ENCODE data around the gene SLC44A5. TPM values are rescaled to one million over a fixed set of nuclear protein-coding genes. Genes with fewer than 3 reads are reported as not detected.

Gene SLC44A5
- total and polyA plus RNA-seq, 9 donors, result 0.62 to 2.5 (median 1.1) TPM

GRCh38 chr1:75514270-75514669 is 96.6 kb downstream of the SLC44A5 start:
- no peaks in the 10 kb centered on the region for H3K36me3 ChIP-seq
- intact Hi-C loops (cut with DNase I), result no loop called here
- no peaks in the 10 kb centered on the region for H3K4me1 ChIP-seq (ENCODE audit: insufficient read depth)
- no peak overlapping the region for H3K4me3 ChIP-seq
- whole genome bisulfite sequencing, 3 donors, result 88 to 96% (median 89%) methylated on average over 1 of the region's 1 CpG
- no peak for TF ChIP-seq EP300 (IDR thresholded peaks at IDR 0.05)
- TF ChIP-seq POLR2A (IDR thresholded peaks at IDR 0.05), result no peak
- no peak for TF ChIP-seq CTCF (IDR thresholded peaks at IDR 0.05)
- no peak overlapping the region for H3K27ac ChIP-seq
- no peak for DNase-seq
- H3K9me3 ChIP-seq, result no peaks in the 10 kb centered on the region
- H3K27me3 ChIP-seq, result no peaks in the 10 kb centered on the region

GRCh38 chr1:75506976-75507375 is 103.9 kb downstream of the SLC44A5 start:
- intact Hi-C loops (cut with DNase I), result no loop called here
- H3K36me3 ChIP-seq, result no peaks in the 10 kb centered on the region
- H3K27ac ChIP-seq, result no peak overlapping the region
- TF ChIP-seq EP300 (IDR thresholded peaks at IDR 0.05) (no peak), POLR2A (IDR thresholded peaks at IDR 0.05) (no peak), CTCF (IDR thresholded peaks at IDR 0.05) (no peak)
- H3K4me1 ChIP-seq (ENCODE audit: insufficient read depth), result no peaks in the 10 kb centered on the region
- no peak overlapping the region for H3K4me3 ChIP-seq
- no peaks in the 10 kb centered on the region for H3K9me3 ChIP-seq
- DNase-seq, result no peak
- WGBS, 3 donors, result 86 to 93% (median 89%) methylated on average over 1 of the region's 1 CpG
- no peaks in the 10 kb centered on the region for H3K27me3 ChIP-seq

GRCh38 chr1:75503221-75503974 is 107.5 kb downstream of the SLC44A5 start:
- TF ChIP-seq POLR2A (IDR thresholded peaks at IDR 0.05) (no peak), CTCF (IDR thresholded peaks at IDR 0.05) (no peak), EP300 (IDR thresholded peaks at IDR 0.05) (no peak)
- no peaks in the 10 kb centered on the region for H3K9me3 ChIP-seq
- no peaks in the 10 kb centered on the region for H3K4me1 ChIP-seq (ENCODE audit: insufficient read depth)
- no peak overlapping the region for H3K4me3 ChIP-seq
- H3K27me3 ChIP-seq, result no peaks in the 10 kb centered on the region
- intact Hi-C loops (cut with DNase I), result no loop called here
- DNase-seq, result no peak
- no peak overlapping the region for H3K27ac ChIP-seq
- whole genome bisulfite sequencing, 3 donors, result 69 to 77% (median 73%) methylated on average over 7 of the region's 7 CpGs
- no peaks in the 10 kb centered on the region for H3K36me3 ChIP-seq

- no peaks in the 10 kb centered on the region for H3K36me3 ChIP-seq
- no peak for DNase-seq
- H3K4me1 ChIP-seq (ENCODE audit: insufficient read depth), result no peaks in the 10 kb centered on the region
- no peak overlapping the region for H3K4me3 ChIP-seq
- H3K27ac ChIP-seq, result no peak overlapping the region
- 78 to 84% (median 81%) methylated on average over 5 of the region's 5 CpGs for WGBS, 3 donors
- TF ChIP-seq EP300 (IDR thresholded peaks at IDR 0.05), result no peak
- H3K9me3 ChIP-seq, result no peaks in the 10 kb centered on the region
- intact Hi-C loops (cut with DNase I), result no loop called here
- no peaks in the 10 kb centered on the region for H3K27me3 ChIP-seq
These were observed 108.1 kb downstream of the SLC44A5 start for GRCh38 chr1:75502776-75503175.

GRCh38 chr1:75501577-75502295 is 109.2 kb downstream of the SLC44A5 start:
- 64 to 79% (median 69%) methylated on average over 5 of the region's 5 CpGs for WGBS, 3 donors
- no peak overlapping the region for H3K4me3 ChIP-seq
- no peak overlapping the region for H3K27ac ChIP-seq
- intact Hi-C loops (cut with DNase I), result no loop called here
- H3K27me3 ChIP-seq, result no peaks in the 10 kb centered on the region
- no peaks in the 10 kb centered on the region for H3K36me3 ChIP-seq
- H3K9me3 ChIP-seq, result no peaks in the 10 kb centered on the region
- H3K4me1 ChIP-seq (ENCODE audit: insufficient read depth), result no peaks in the 10 kb centered on the region
- no peak for TF ChIP-seq POLR2A (IDR thresholded peaks at IDR 0.05)
- no peak for TF ChIP-seq EP300 (IDR thresholded peaks at IDR 0.05)
- TF ChIP-seq CTCF (IDR thresholded peaks at IDR 0.05), result no peak
- no peak for DNase-seq
